ENCODE measurements around the gene UPK3A. TPM values are rescaled to one million over a fixed set of nuclear protein-coding genes. Genes with fewer than 3 reads are reported as not detected.

Gene UPK3A
- total RNA-seq, 2 experiments from 2014 or later = not detected

- TF ChIP-seq, protein P1, sequence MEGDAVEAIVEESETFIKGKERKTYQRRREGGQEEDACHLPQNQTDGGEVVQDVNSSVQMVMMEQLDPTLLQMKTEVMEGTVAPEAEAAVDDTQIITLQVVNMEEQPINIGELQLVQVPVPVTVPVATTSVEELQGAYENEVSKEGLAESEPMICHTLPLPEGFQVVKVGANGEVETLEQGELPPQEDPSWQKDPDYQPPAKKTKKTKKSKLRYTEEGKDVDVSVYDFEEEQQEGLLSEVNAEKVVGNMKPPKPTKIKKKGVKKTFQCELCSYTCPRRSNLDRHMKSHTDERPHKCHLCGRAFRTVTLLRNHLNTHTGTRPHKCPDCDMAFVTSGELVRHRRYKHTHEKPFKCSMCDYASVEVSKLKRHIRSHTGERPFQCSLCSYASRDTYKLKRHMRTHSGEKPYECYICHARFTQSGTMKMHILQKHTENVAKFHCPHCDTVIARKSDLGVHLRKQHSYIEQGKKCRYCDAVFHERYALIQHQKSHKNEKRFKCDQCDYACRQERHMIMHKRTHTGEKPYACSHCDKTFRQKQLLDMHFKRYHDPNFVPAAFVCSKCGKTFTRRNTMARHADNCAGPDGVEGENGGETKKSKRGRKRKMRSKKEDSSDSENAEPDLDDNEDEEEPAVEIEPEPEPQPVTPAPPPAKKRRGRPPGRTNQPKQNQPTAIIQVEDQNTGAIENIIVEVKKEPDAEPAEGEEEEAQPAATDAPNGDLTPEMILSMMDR (IDR thresholded peaks at IDR 0.05) = no peak
- Mint-ChIP-seq H3K9me3 (no peaks in the 10 kb centered on the region), H3K27me3 (no peaks in the 10 kb centered on the region), H3K27ac (no peak overlapping the region), H3K36me3 (ENCODE audit: low read depth) (peaks cover 2% of the 10 kb centered on the region), H3K4me1 (ENCODE audit: low read depth) (peaks cover 14% of the 10 kb centered on the region), H3K4me3 (no peak overlapping the region)
- intact Hi-C loops (cut with DNase I, micrococcal nuclease) = loop anchor here in 1 of 2 experiments (5.0 kb wide), 1 partner anchor 603 kb away; the partner anchor contains the start of gene PRR5
- CTCF ChIA-PET = no interaction called here
- H3K4me1 ChIP-seq (ENCODE audit: insufficient read depth, low read length) = peaks cover 18% of the 10 kb centered on the region
- no peak for DNase-seq
- H3K36me3 ChIP-seq (ENCODE audit: insufficient read depth, low read length) = no peaks in the 10 kb centered on the region
- no peak overlapping the region for H3K4me3 ChIP-seq (ENCODE audit: low read length)
- no peaks in the 10 kb centered on the region for H3K27me3 ChIP-seq (ENCODE audit: control insufficient read depth in 1 of 2, insufficient read depth in 2 of 2, low read length in 2 of 2)
- no peak overlapping the region for H3K27ac ChIP-seq (ENCODE audit: low read depth in 1 of 2, low read length in 2 of 2)
- POLR2A ChIA-PET = no interaction called here
- no peaks in the 10 kb centered on the region for H3K9me3 ChIP-seq (ENCODE audit: control insufficient read depth in 1 of 2, insufficient read depth in 1 of 2, low read length in 2 of 2)
- ATAC-seq (ENCODE audit: poor library complexity) = no peak
Observed at GRCh38 chr22:45305456-45306075, 20.8 kb downstream of the UPK3A start.

- Mint-ChIP-seq H3K36me3 (ENCODE audit: low read depth) (peaks cover 7% of the 10 kb centered on the region), H3K27ac (no peak overlapping the region), H3K4me3 (no peak overlapping the region), H3K9me3 (no peaks in the 10 kb centered on the region), H3K27me3 (no peaks in the 10 kb centered on the region), H3K4me1 (ENCODE audit: low read depth) (peaks cover 20% of the 10 kb centered on the region)
- DNase-seq (no peak), ATAC-seq (ENCODE audit: poor library complexity) (no peak)
- H3K27me3 ChIP-seq (ENCODE audit: control insufficient read depth in 1 of 2, insufficient read depth in 2 of 2, low read length in 2 of 2) = no peaks in the 10 kb centered on the region
- TF ChIP-seq, protein P1 (IDR thresholded peaks at IDR 0.05) = no peak
- no peaks in the 10 kb centered on the region for H3K36me3 ChIP-seq (ENCODE audit: insufficient read depth, low read length)
- H3K27ac ChIP-seq (ENCODE audit: low read depth in 1 of 2, low read length in 2 of 2) = no peak overlapping the region
- ChIA-PET CTCF (no interaction called here), POLR2A (interaction anchor here (1.5 kb wide), 1 partner anchor 12 kb away, joined by 5 read pairs; no protein-coding TSS in a partner anchor)
- intact Hi-C loops (cut with DNase I, micrococcal nuclease) = loop anchor here in 1 of 2 experiments (5.0 kb wide), 1 partner anchor 604 kb away; the partner anchor contains the start of gene PRR5
- H3K9me3 ChIP-seq (ENCODE audit: control insufficient read depth in 1 of 2, insufficient read depth in 1 of 2, low read length in 2 of 2) = no peaks in the 10 kb centered on the region
- no peak overlapping the region for H3K4me3 ChIP-seq (ENCODE audit: low read length)
- H3K4me1 ChIP-seq (ENCODE audit: insufficient read depth, low read length) = peaks cover 23% of the 10 kb centered on the region
Observed at GRCh38 chr22:45306139-45306538, 21.4 kb downstream of the UPK3A start.

- no peaks in the 10 kb centered on the region for H3K27me3 Mint-ChIP-seq
- H3K4me1 Mint-ChIP-seq (ENCODE audit: low read depth) = peaks cover 40% of the 10 kb centered on the region
- ChIA-PET POLR2A (interaction anchor here (0.8 to 2.6 kb wide), 4 partner anchors 8 to 15 kb away, joined by 3 to 24 read pairs (median 8); no protein-coding TSS in a partner anchor), CTCF (interaction anchor here (0.9 to 1.3 kb wide), 2 partner anchors 9 to 40 kb away, joined by 3 read pairs; no protein-coding TSS in a partner anchor)
- no peak for DNase-seq
- H3K27me3 ChIP-seq (ENCODE audit: control insufficient read depth in 1 of 2, insufficient read depth in 2 of 2, low read length in 2 of 2) = no peaks in the 10 kb centered on the region
- peak overlapping the region in 1 of 2 donors; percentile 69 for H3K27ac ChIP-seq (ENCODE audit: low read depth in 1 of 2, low read length in 2 of 2)
- intact Hi-C loops (cut with DNase I, micrococcal nuclease) = loop anchor here in 1 of 2 experiments (2.0 to 5.0 kb wide), 2 partner anchors 68 to 606 kb away; partner anchors contain the start of genes KIAA0930 and PRR5
- H3K4me3 ChIP-seq (ENCODE audit: low read length) = peak overlapping the region; percentile 63
- ATAC-seq (ENCODE audit: poor library complexity) = no peak
- H3K36me3 Mint-ChIP-seq (ENCODE audit: low read depth) = peaks cover 24% of the 10 kb centered on the region
- peak overlapping the region; percentile 95 for H3K27ac Mint-ChIP-seq
- peaks cover 5% of the 10 kb centered on the region for H3K36me3 ChIP-seq (ENCODE audit: insufficient read depth, low read length)
- no peaks in the 10 kb centered on the region for H3K9me3 ChIP-seq (ENCODE audit: control insufficient read depth in 1 of 2, insufficient read depth in 1 of 2, low read length in 2 of 2)
- TF ChIP-seq, protein P1 (IDR thresholded peaks at IDR 0.05) = no peak
- H3K9me3 Mint-ChIP-seq = no peaks in the 10 kb centered on the region
- H3K4me3 Mint-ChIP-seq = peak overlapping the region; percentile 85
- H3K4me1 ChIP-seq (ENCODE audit: insufficient read depth, low read length) = peaks cover 44% of the 10 kb centered on the region
Observed at GRCh38 chr22:45308391-45308956, 23.7 kb downstream of the UPK3A start.

All from CD4-positive, alpha-beta T cell (primary cell).